ENCODE results near the gene ATOX1. TPM values are rescaled to one million over a fixed set of nuclear protein-coding genes. Genes with fewer than 3 reads are reported as not detected.

Gene ATOX1
- total and polyA plus RNA-seq, 2 of the 13 experiments (the other 11 are each of a cell fraction or from before 2014, with no cell fraction given): 62.4 to 124 TPM

DNA sequence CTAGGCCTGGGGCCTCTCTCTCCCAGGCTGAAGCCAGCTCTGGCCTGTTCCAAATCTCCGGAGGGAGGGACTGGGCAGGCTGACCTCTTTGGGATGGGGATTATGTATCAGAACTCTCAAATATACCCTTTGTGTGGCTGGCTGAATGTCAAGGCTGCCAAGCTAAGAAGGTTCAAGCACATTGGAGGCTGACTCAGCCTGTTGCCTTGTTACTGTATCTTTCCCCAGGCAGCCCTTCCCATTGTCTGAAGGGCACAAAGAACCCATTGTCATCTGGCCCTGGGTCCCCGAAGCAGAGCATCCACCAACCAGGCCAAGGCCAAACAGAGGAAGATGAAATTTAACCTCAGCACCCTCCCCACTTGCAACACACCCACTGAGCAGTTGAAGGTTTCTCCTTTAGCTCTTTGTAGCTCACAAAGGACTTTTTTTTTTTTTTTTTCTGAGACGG, 64.4 kb downstream of the ATOX1 start (continued):
- TF ChIP-seq, protein P1, sequence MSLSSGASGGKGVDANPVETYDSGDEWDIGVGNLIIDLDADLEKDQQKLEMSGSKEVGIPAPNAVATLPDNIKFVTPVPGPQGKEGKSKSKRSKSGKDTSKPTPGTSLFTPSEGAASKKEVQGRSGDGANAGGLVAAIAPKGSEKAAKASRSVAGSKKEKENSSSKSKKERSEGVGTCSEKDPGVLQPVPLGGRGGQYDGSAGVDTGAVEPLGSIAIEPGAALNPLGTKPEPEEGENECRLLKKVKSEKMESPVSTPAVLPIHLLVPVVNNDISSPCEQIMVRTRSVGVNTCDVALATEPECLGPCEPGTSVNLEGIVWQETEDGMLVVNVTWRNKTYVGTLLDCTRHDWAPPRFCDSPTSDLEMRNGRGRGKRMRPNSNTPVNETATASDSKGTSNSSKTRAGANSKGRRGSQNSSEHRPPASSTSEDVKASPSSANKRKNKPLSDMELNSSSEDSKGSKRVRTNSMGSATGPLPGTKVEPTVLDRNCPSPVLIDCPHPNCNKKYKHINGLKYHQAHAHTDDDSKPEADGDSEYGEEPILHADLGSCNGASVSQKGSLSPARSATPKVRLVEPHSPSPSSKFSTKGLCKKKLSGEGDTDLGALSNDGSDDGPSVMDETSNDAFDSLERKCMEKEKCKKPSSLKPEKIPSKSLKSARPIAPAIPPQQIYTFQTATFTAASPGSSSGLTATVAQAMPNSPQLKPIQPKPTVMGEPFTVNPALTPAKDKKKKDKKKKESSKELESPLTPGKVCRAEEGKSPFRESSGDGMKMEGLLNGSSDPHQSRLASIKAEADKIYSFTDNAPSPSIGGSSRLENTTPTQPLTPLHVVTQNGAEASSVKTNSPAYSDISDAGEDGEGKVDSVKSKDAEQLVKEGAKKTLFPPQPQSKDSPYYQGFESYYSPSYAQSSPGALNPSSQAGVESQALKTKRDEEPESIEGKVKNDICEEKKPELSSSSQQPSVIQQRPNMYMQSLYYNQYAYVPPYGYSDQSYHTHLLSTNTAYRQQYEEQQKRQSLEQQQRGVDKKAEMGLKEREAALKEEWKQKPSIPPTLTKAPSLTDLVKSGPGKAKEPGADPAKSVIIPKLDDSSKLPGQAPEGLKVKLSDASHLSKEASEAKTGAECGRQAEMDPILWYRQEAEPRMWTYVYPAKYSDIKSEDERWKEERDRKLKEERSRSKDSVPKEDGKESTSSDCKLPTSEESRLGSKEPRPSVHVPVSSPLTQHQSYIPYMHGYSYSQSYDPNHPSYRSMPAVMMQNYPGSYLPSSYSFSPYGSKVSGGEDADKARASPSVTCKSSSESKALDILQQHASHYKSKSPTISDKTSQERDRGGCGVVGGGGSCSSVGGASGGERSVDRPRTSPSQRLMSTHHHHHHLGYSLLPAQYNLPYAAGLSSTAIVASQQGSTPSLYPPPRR (CRISPR knock-in tag; IDR thresholded peaks at IDR 0.05; ENCODE audit: borderline replicate concordance): no peak; the same call in 1 of the 2 replicates
- no peak for TF ChIP-seq ZNF337 (CRISPR knock-in tag; IDR thresholded peaks at IDR 0.05; ENCODE audit: borderline replicate concordance, low read depth)
- TF ChIP-seq PRDM15 (CRISPR knock-in tag; IDR thresholded peaks at IDR 0.05): no peak
- TF ChIP-seq, protein P2, sequence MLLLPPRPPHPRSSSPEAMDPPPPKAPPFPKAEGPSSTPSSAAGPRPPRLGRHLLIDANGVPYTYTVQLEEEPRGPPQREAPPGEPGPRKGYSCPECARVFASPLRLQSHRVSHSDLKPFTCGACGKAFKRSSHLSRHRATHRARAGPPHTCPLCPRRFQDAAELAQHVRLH (CRISPR knock-in tag; IDR thresholded peaks at IDR 0.05; ENCODE audit: borderline replicate concordance, low read depth): no peak
- TF ChIP-seq ZFP90 (CRISPR knock-in tag; IDR thresholded peaks at IDR 0.05; ENCODE audit: borderline replicate concordance): no peak
- TF ChIP-seq MXI1 (IDR thresholded peaks at IDR 0.05; ENCODE audit: borderline replicate concordance, low read depth, low read length): no peak
- TF ChIP-seq GZF1 (CRISPR knock-in tag; IDR thresholded peaks at IDR 0.05): no peak
- TF ChIP-seq, protein P3, sequence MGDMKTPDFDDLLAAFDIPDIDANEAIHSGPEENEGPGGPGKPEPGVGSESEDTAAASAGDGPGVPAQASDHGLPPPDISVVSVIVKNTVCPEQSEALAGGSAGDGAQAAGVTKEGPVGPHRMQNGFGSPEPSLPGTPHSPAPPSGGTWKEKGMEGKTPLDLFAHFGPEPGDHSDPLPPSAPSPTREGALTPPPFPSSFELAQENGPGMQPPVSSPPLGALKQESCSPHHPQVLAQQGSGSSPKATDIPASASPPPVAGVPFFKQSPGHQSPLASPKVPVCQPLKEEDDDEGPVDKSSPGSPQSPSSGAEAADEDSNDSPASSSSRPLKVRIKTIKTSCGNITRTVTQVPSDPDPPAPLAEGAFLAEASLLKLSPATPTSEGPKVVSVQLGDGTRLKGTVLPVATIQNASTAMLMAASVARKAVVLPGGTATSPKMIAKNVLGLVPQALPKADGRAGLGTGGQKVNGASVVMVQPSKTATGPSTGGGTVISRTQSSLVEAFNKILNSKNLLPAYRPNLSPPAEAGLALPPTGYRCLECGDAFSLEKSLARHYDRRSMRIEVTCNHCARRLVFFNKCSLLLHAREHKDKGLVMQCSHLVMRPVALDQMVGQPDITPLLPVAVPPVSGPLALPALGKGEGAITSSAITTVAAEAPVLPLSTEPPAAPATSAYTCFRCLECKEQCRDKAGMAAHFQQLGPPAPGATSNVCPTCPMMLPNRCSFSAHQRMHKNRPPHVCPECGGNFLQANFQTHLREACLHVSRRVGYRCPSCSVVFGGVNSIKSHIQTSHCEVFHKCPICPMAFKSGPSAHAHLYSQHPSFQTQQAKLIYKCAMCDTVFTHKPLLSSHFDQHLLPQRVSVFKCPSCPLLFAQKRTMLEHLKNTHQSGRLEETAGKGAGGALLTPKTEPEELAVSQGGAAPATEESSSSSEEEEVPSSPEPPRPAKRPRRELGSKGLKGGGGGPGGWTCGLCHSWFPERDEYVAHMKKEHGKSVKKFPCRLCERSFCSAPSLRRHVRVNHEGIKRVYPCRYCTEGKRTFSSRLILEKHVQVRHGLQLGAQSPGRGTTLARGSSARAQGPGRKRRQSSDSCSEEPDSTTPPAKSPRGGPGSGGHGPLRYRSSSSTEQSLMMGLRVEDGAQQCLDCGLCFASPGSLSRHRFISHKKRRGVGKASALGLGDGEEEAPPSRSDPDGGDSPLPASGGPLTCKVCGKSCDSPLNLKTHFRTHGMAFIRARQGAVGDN (CRISPR knock-in tag; IDR thresholded peaks at IDR 0.05): peak; percentile 18; the same call in 1 of the 2 replicates
- no peak for TF ChIP-seq MTA1 (CRISPR knock-in tag; IDR thresholded peaks at IDR 0.05; ENCODE audit: borderline replicate concordance)
- no peak for TF ChIP-seq ZUFSP (CRISPR knock-in tag; IDR thresholded peaks at IDR 0.05; ENCODE audit: borderline replicate concordance)
- TF ChIP-seq MATR3 (CRISPR knock-in tag; IDR thresholded peaks at IDR 0.05): no peak
- TF ChIP-seq BRD4 (CRISPR knock-in tag; IDR thresholded peaks at IDR 0.05): no peak
- peak; percentile 4; the same call in 1 of the 2 replicates for TF ChIP-seq HNF4A (CRISPR knock-in tag; IDR thresholded peaks at IDR 0.05)

All from HepG2 (cell line).